ENCODE measurements around the gene WNT11.

WNT11 gene

GRCh38 chr11:76243193-76243956, 37.1 kb upstream of the WNT11 start:
- no peak for DNase-seq (ENCODE audit: low spot score)
- H3K27me3 Mint-ChIP-seq (ENCODE audit: low read depth): peaks cover 8% of the 10 kb centered on the region
- no peak overlapping the region for H3K4me3 Mint-ChIP-seq
- H3K4me1 Mint-ChIP-seq (ENCODE audit: low read depth): no peaks in the 10 kb centered on the region
- H3K9me3 Mint-ChIP-seq: no peaks in the 10 kb centered on the region
- no peaks in the 10 kb centered on the region for H3K36me3 Mint-ChIP-seq (ENCODE audit: low read depth)
- H3K27ac Mint-ChIP-seq: no peak overlapping the region

GRCh38 chr11:76242004-76242779, 35.9 kb upstream of the WNT11 start:
- DNase-seq (ENCODE audit: low spot score): no peak
- Mint-ChIP-seq H3K4me1 (ENCODE audit: low read depth) (no peaks in the 10 kb centered on the region), H3K36me3 (ENCODE audit: low read depth) (no peaks in the 10 kb centered on the region)

DNA sequence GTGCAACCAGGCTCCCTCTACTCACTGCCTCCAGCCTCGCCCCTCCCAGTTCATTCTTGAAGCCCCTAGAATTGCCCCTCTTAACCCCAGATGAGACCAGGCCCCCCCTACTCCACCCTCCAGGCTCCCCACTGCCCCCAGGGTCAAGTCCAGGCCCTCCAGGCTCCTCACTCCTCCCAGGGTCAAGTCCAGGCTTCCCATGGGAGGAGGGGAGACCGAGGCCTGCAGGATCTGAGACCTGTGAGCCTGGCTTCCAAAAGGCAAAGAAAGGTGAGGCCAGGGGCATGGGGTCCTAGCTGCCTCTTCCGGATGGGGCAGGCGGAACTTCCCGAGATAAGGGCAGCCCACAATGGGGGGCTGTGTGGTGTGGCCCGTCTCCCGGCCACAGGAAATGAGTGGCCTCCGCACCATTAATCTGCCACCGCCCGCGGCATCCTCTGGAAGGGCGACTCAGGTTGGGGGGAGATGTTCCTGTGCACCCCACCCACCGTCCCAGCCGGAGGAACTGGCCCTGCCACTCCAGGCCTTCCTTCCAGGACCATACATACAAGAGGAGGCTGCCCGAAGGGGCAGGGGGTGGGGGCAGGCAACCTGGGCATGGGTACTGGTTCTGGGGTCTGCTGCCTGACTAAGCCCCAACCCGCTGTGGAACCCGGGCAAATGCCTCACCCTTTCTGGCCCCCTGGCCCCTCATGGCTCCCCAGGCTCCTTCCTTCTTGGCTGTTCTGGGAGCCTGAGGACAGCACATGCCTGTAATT, 35.1 kb upstream of the WNT11 start:
- no peaks in the 10 kb centered on the region for H3K9me3 Mint-ChIP-seq
- H3K27ac Mint-ChIP-seq: no peak overlapping the region
- H3K4me3 Mint-ChIP-seq: no peak overlapping the region

More at GRCh38 chr11:76242004-76242779, 35.9 kb upstream of the WNT11 start:
- no peak overlapping the region for H3K4me3 Mint-ChIP-seq
- no peaks in the 10 kb centered on the region for H3K9me3 Mint-ChIP-seq
- H3K27ac Mint-ChIP-seq: no peak overlapping the region
- peaks cover 15% of the 10 kb centered on the region for H3K27me3 Mint-ChIP-seq (ENCODE audit: low read depth)

GRCh38 chr11:76240666-76241065, 34.4 kb upstream of the WNT11 start:
- H3K9me3 Mint-ChIP-seq: no peaks in the 10 kb centered on the region
- peaks cover 3% of the 10 kb centered on the region for H3K4me1 Mint-ChIP-seq (ENCODE audit: low read depth)
- H3K27ac Mint-ChIP-seq: no peak overlapping the region
- peaks cover 30% of the 10 kb centered on the region for H3K27me3 Mint-ChIP-seq (ENCODE audit: low read depth)
- no peak overlapping the region for H3K4me3 Mint-ChIP-seq
- no peak for DNase-seq (ENCODE audit: low spot score)
- no peaks in the 10 kb centered on the region for H3K36me3 Mint-ChIP-seq (ENCODE audit: low read depth)

More for the DNA sequence above, 35.1 kb upstream of the WNT11 start:
- peaks cover 22% of the 10 kb centered on the region for H3K27me3 Mint-ChIP-seq (ENCODE audit: low read depth)
- peaks cover 2% of the 10 kb centered on the region for H3K4me1 Mint-ChIP-seq (ENCODE audit: low read depth)
- DNase-seq (ENCODE audit: low spot score): no peak
- H3K36me3 Mint-ChIP-seq (ENCODE audit: low read depth): no peaks in the 10 kb centered on the region

DNA sequence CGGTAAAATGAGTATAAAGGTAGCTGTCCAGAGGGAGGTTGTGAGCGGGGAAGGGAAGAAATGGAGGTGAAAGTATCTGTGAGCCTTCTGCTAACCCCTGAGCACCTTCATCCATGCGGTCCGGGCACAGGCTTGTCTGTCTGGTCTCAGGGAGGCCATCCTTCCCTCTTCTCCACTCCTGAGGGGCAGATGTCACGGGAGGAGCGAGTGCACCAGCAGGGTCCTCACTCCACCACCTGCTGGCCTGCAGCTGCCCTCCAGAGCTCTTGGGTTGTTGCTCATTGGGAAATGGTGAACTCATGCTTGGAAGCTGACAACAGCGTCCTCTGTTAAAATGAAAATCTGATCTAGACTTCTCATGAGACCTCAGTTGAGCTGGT, 33.8 kb upstream of the WNT11 start:
- H3K27ac Mint-ChIP-seq: no peak overlapping the region
- no peak overlapping the region for H3K4me3 Mint-ChIP-seq
- H3K36me3 Mint-ChIP-seq (ENCODE audit: low read depth): no peaks in the 10 kb centered on the region
- no peaks in the 10 kb centered on the region for H3K9me3 Mint-ChIP-seq
- no peak for DNase-seq (ENCODE audit: low spot score)
- H3K27me3 Mint-ChIP-seq (ENCODE audit: low read depth): peaks cover 35% of the 10 kb centered on the region
- peaks cover 7% of the 10 kb centered on the region for H3K4me1 Mint-ChIP-seq (ENCODE audit: low read depth)

- Mint-ChIP-seq H3K4me3 (no peak overlapping the region), H3K27me3 (ENCODE audit: low read depth) (peaks cover 32% of the 10 kb centered on the region)
These were observed 33.3 kb upstream of the WNT11 start for GRCh38 chr11:76239483-76240160.

DNA sequence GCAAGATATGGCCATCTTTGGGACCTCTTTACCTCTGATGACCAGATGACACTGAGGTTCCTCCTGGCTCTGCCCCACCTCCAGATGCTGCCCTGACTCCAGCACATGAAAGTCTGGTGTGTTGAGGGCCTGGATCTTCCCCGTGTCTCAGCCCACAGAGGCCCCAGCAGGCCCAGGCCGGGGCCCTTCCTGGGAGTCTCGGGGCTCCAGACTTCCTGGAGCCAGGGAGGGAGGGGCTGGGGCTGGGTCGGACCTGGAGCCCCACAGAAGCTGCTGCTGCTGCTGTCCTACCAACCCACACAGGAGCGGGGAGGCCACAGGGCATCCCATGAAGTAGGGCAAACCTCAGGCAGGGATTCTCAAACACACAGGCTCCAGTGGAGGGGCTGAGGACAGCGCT, 32.2 kb upstream of the WNT11 start:
- no peak for DNase-seq (ENCODE audit: low spot score)
- peaks cover 29% of the 10 kb centered on the region for H3K27me3 Mint-ChIP-seq (ENCODE audit: low read depth)
- H3K4me3 Mint-ChIP-seq: no peak overlapping the region
- no peaks in the 10 kb centered on the region for H3K36me3 Mint-ChIP-seq (ENCODE audit: low read depth)
- H3K4me1 Mint-ChIP-seq (ENCODE audit: low read depth): peaks cover 14% of the 10 kb centered on the region
- H3K9me3 Mint-ChIP-seq: no peaks in the 10 kb centered on the region
- H3K27ac Mint-ChIP-seq: no peak overlapping the region

More at GRCh38 chr11:76239483-76240160, 33.3 kb upstream of the WNT11 start:
- H3K27ac Mint-ChIP-seq: no peak overlapping the region
- no peaks in the 10 kb centered on the region for H3K9me3 Mint-ChIP-seq
- H3K4me1 Mint-ChIP-seq (ENCODE audit: low read depth): peaks cover 9% of the 10 kb centered on the region
- DNase-seq (ENCODE audit: low spot score): no peak
- no peaks in the 10 kb centered on the region for H3K36me3 Mint-ChIP-seq (ENCODE audit: low read depth)

DNA sequence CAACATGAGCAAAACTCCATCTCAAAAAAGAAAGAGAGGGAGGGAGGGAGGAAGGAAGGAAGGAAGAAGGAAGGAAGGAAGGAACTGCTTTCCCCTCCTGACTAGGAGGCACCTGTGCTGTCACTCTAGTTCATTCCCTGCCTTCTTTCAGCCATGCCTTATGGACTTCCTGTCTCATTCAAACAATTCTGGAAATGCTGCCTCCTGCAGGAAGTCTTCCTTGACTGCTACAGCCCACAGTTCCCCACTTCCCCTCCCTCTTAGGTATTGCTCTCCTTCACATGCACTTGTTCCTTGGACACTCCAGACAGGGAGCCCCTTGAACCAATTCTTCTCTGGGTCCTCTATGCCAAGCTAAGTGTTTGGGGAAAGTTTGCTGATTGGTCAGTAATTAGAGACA, 31.6 kb upstream of the WNT11 start:
- Mint-ChIP-seq H3K36me3 (ENCODE audit: low read depth) (no peaks in the 10 kb centered on the region), H3K9me3 (no peaks in the 10 kb centered on the region), H3K27ac (no peak overlapping the region), H3K4me3 (peak overlapping the region; percentile 0), H3K4me1 (ENCODE audit: low read depth) (peaks cover 19% of the 10 kb centered on the region), H3K27me3 (ENCODE audit: low read depth) (peaks cover 29% of the 10 kb centered on the region)
- no peak for DNase-seq (ENCODE audit: low spot score)

DNA sequence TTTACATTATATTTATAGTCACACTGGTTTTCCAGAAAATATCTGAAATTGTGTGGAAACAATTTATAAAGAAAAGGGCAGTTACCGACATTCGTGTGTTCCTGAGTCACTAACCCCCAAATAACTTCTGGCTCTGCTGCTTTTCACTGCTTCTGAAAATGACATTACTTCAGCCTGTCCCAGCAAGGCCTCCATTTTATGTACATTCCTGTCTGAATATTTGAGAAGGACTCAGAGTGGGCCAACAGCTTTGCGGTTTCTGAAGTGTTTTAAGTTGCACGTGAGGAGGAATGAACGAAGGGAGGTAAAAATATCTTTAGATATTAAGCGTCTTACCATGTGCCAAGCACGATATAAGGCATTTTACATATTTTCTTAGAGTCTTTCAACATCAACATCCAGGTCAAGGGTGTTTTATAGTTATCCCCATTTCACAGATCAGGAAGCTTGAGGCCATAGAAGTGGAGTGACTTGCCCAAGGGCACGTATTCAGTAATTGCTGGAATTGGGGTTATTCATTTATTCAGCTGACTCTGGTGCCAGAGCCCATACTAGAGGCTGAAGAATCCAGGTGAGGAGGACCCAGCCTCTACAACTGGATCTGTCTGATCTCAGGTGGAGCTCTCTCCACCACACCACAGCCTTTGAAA, 30.8 kb upstream of the WNT11 start:
- H3K4me3 Mint-ChIP-seq: peak overlapping the region; percentile 86
- no peak overlapping the region for H3K27ac Mint-ChIP-seq
- peaks cover 29% of the 10 kb centered on the region for H3K27me3 Mint-ChIP-seq (ENCODE audit: low read depth)
- no peaks in the 10 kb centered on the region for H3K9me3 Mint-ChIP-seq
- H3K4me1 Mint-ChIP-seq (ENCODE audit: low read depth): peaks cover 27% of the 10 kb centered on the region
- H3K36me3 Mint-ChIP-seq (ENCODE audit: low read depth): no peaks in the 10 kb centered on the region
- DNase-seq (ENCODE audit: low spot score): no peak

- Mint-ChIP-seq H3K4me1 (ENCODE audit: low read depth) (peaks cover 35% of the 10 kb centered on the region), H3K9me3 (no peaks in the 10 kb centered on the region)
- DNase-seq (ENCODE audit: low spot score): peak; percentile 36
These were observed 30.0 kb upstream of the WNT11 start for GRCh38 chr11:76236092-76236999.

GRCh38 chr11:76235233-76236091, 29.2 kb upstream of the WNT11 start:
- Mint-ChIP-seq H3K27ac (peak overlapping the region; percentile 92), H3K4me3 (peak overlapping the region; percentile 86), H3K27me3 (ENCODE audit: low read depth) (peaks cover 31% of the 10 kb centered on the region), H3K4me1 (ENCODE audit: low read depth) (peaks cover 42% of the 10 kb centered on the region), H3K36me3 (ENCODE audit: low read depth) (no peaks in the 10 kb centered on the region), H3K9me3 (no peaks in the 10 kb centered on the region)
- DNase-seq (ENCODE audit: low spot score): peak; percentile 87

More at GRCh38 chr11:76236092-76236999, 30.0 kb upstream of the WNT11 start:
- peak overlapping the region; percentile 92 for H3K27ac Mint-ChIP-seq
- peak overlapping the region; percentile 86 for H3K4me3 Mint-ChIP-seq
- no peaks in the 10 kb centered on the region for H3K36me3 Mint-ChIP-seq (ENCODE audit: low read depth)
- peaks cover 29% of the 10 kb centered on the region for H3K27me3 Mint-ChIP-seq (ENCODE audit: low read depth)
